OCI-LY3 (cell line): ENCODE data around the gene RANBP3.

Source experiments
- EZH2phosphoT487 ChIP-seq: fragments of 200-600 bp; shearing (Covaris generic); IDR thresholded peaks from 2 replicates; pipeline ENCODE4 v1.6.1; 2018; ENCODE audit warnings: antibody characterized with exemption, mixed run types, low read depth
- TF ChIP-seq, protein P1 (sequence below): fragments of 200-600, 300-600 bp; sonication (generic); IDR thresholded peaks from 2 replicates; pipeline ENCODE4 v1.5.1; 2014; ENCODE audit warnings: antibody characterized with exemption, low read length, low read depth

DNA sequence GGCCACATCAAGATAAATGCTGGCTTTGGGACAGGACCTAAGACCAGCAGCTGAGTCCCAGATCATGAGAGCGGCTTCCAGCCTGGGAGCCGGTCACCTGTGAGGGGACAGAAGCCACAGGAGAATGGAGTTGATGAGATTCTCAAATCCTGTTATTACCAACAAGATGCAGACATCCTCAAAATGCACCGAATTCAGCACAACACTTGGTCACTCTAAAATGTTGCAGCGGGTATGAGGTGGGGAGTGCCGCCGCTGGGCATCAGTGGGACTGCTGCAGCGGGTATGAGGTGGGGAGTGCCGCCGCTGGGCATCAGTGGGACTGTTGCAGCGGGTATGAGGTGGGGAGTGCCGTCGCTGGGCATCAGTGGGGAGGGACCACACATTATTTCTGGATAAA, 21.2 kb downstream of the RANBP3 start:
- TF ChIP-seq, protein P1, sequence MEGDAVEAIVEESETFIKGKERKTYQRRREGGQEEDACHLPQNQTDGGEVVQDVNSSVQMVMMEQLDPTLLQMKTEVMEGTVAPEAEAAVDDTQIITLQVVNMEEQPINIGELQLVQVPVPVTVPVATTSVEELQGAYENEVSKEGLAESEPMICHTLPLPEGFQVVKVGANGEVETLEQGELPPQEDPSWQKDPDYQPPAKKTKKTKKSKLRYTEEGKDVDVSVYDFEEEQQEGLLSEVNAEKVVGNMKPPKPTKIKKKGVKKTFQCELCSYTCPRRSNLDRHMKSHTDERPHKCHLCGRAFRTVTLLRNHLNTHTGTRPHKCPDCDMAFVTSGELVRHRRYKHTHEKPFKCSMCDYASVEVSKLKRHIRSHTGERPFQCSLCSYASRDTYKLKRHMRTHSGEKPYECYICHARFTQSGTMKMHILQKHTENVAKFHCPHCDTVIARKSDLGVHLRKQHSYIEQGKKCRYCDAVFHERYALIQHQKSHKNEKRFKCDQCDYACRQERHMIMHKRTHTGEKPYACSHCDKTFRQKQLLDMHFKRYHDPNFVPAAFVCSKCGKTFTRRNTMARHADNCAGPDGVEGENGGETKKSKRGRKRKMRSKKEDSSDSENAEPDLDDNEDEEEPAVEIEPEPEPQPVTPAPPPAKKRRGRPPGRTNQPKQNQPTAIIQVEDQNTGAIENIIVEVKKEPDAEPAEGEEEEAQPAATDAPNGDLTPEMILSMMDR = no peak
- no peak for TF ChIP-seq EZH2phosphoT487
